CD14-positive monocyte (primary cell): ENCODE measurements around the gene OSBP2. TPM values are rescaled to one million over a fixed set of nuclear protein-coding genes. Genes with fewer than 3 reads are reported as not detected.

Source experiments
- DNase-seq, 3 donors: peaks; one replicate each; pipeline ENCODE4 v3.0.0-alpha.2; 2011 to 2022
- H2AFZ ChIP-seq: 2 replicates; pipeline ENCODE4 v1.6.0; 2012; ENCODE audit warnings: mild to moderate bottlenecking, low read depth, low read length, inconsistent platforms; ENCODE audit not compliant: insufficient read depth, poor library complexity, severe bottlenecking
- H3K27ac ChIP-seq, 2 donors: 1 replicate in 1 of 2; 2 replicates in 1 of 2; pipeline ENCODE4 v1.5.1; 2012 to 2013; ENCODE audit warnings: low read length in 2 of 2, control low read depth in 1 of 2, inconsistent platforms in 1 of 2, low read depth in 1 of 2, mild to moderate bottlenecking in 1 of 2
- H3K27me3 ChIP-seq, 2 donors: one replicate each; pipeline versions ENCODE4 v1.6.0 to v1.6.1; 2011 to 2013; ENCODE audit warnings: low read length in 2 of 2; ENCODE audit not compliant: control insufficient read depth in 2 of 2, insufficient read depth in 2 of 2
- H3K36me3 ChIP-seq, 2 donors: replicated peaks in 1 of 2; 1 replicate in 1 of 2; 2 replicates in 1 of 2; pipeline versions ENCODE4 v1.5.1 to v1.6.1; 2012 to 2013; ENCODE audit warnings: low read length in 2 of 2, control low read depth in 1 of 2, inconsistent platforms in 1 of 2, mild to moderate bottlenecking in 1 of 2; ENCODE audit not compliant: insufficient read depth in 2 of 2, control insufficient read depth in 1 of 2
- H3K4me1 ChIP-seq, 2 donors: 1 replicate in 1 of 2; 2 replicates in 1 of 2; pipeline versions ENCODE4 v1.5.1 to v1.6.1; 2012 to 2013; ENCODE audit warnings: low read length in 2 of 2, control low read depth in 1 of 2, inconsistent platforms in 1 of 2, mild to moderate bottlenecking in 1 of 2, moderate library complexity in 1 of 2; ENCODE audit not compliant: insufficient read depth in 2 of 2, control insufficient read depth in 1 of 2
- H3K4me2 ChIP-seq: replicated peaks from 2 replicates; pipeline ENCODE3; 2012; ENCODE audit warnings: low read length, moderate library complexity, mild to moderate bottlenecking; ENCODE audit not compliant: poor library complexity, severe bottlenecking; ENCODE audit errors: extremely low read depth
- H3K4me3 ChIP-seq, 3 experiments: fragments of 200-600 bp in 1 of 3; sonication (generic) in 1 of 3; replicated peaks in 1 of 3; 1 replicate in 2 of 3; 2 replicates in 1 of 3; pipeline ENCODE4 v1.5.1; 2011 to 2013; ENCODE audit warnings: low read length in 3 of 3, mild to moderate bottlenecking in 3 of 3, control low read depth in 2 of 3, low read depth in 2 of 3, inconsistent platforms in 1 of 3, moderate library complexity in 1 of 3
- H3K79me2 ChIP-seq: 2 replicates; pipeline ENCODE4 v1.6.0; 2012; ENCODE audit warnings: mild to moderate bottlenecking, control low read depth, inconsistent platforms, low read length, moderate library complexity; ENCODE audit not compliant: insufficient read depth
- H3K9ac ChIP-seq: 2 replicates; pipeline ENCODE4 v1.6.0; 2017; ENCODE audit warnings: low read length, mild to moderate bottlenecking; ENCODE audit not compliant: insufficient read depth, poor library complexity, severe bottlenecking
- H3K9me3 ChIP-seq, 2 donors: replicated peaks in 1 of 2; 1 replicate in 1 of 2; 2 replicates in 1 of 2; pipeline versions ENCODE4 v1.5.1 to v1.6.1; 2012 to 2013; ENCODE audit warnings: low read length in 2 of 2, control low read depth in 1 of 2; ENCODE audit not compliant: control insufficient read depth in 1 of 2, insufficient read depth in 1 of 2
- H4K20me1 ChIP-seq: 2 replicates; pipeline ENCODE4 v1.6.0; 2012; ENCODE audit warnings: mild to moderate bottlenecking, low read length, control low read depth, moderate library complexity; ENCODE audit not compliant: insufficient read depth
- H3K27ac Mint-ChIP-seq, 7 donors: one replicate each; pipeline ENCODE4 v1.8.0; 2020; ENCODE audit warnings: mild to moderate bottlenecking in 7 of 7, mixed read lengths in 7 of 7, moderate library complexity in 6 of 7, inconsistent platforms in 2 of 7
- H3K27me3 Mint-ChIP-seq, 3 donors: one replicate each; pipeline ENCODE4 v1.8.0; 2021 to 2022; ENCODE audit warnings: low read depth in 3 of 3, mild to moderate bottlenecking in 3 of 3, mixed read lengths in 3 of 3, moderate library complexity in 3 of 3, inconsistent platforms in 1 of 3
- H3K36me3 Mint-ChIP-seq, 2 donors: one replicate each; pipeline ENCODE4 v1.8.0; 2020; ENCODE audit warnings: mixed read lengths in 2 of 2, inconsistent platforms in 1 of 2, mild to moderate bottlenecking in 1 of 2
- H3K4me1 Mint-ChIP-seq: one replicate; pipeline ENCODE4 v1.8.0; 2020; ENCODE audit warnings: mild to moderate bottlenecking, mixed read lengths
- H3K4me3 Mint-ChIP-seq, 2 donors: one replicate each; pipeline ENCODE4 v1.8.0; 2020; ENCODE audit warnings: mild to moderate bottlenecking in 2 of 2, mixed read lengths in 2 of 2, moderate library complexity in 1 of 2
- H3K9me3 Mint-ChIP-seq, 7 donors: one replicate each; pipeline ENCODE4 v1.8.0; 2020 to 2022; ENCODE audit warnings: mixed read lengths in 7 of 7, mild to moderate bottlenecking in 6 of 7, moderate library complexity in 6 of 7, inconsistent platforms in 2 of 7
- CTCF ChIP-seq: fragments of 200-600 bp; IDR thresholded peaks from one replicate; pipeline ENCODE4 v1.8.0; 2022; ENCODE audit warnings: antibody characterized with exemption, mild to moderate bottlenecking
- WGBS: methylation state at CpG from one replicate; pipeline ENCODE4 v1.1.5; 2013; ENCODE audit warnings: missing lambda C conversion rate; ENCODE audit not compliant: insufficient coverage; 5-methylcytosine and 5-hydroxymethylcytosine counted together
- intact Hi-C, 2 donors: fragments of 100-400 bp; cut with micrococcal nuclease; formaldehyde crosslinking; loops; one replicate each; pipeline versions ENCODE4 v1.15.0 to v1.15.1; 2023
- polyA plus RNA-seq, 3 donors: library from polyadenylated mRNA; depleted of rRNA in 1 of 3; unstranded in 2 of 3; stranded (reverse) in 1 of 3; fragments of 300-500 nt in 2 of 3; fragments of >200 nt in 1 of 3; fragmentation: Illumina TruSeq in 2 of 3; gene quantifications; 1 replicate in 2 of 3; 2 replicates in 1 of 3; pipeline ENCODE4 v1.2.3, GENCODE V29; 2012 to 2021

OSBP2 gene
- polyA plus RNA-seq, 3 donors = 0.21 to 0.54 TPM; not detected in 1

GRCh38 chr22:30720263-30720837, 25.7 kb downstream of the OSBP2 start:
- no peaks in the 10 kb centered on the region for H4K20me1 ChIP-seq
- no peaks in the 10 kb centered on the region for H3K79me2 ChIP-seq
- H2AFZ ChIP-seq = no peak overlapping the region
- no peaks in the 10 kb centered on the region for H3K4me1 ChIP-seq
- no peak overlapping the region for H3K4me3 Mint-ChIP-seq
- H3K27me3 ChIP-seq = no peaks in the 10 kb centered on the region
- no peaks in the 10 kb centered on the region for H3K9me3 ChIP-seq
- DNase-seq = no peak
- H3K36me3 ChIP-seq = no peaks in the 10 kb centered on the region
- intact Hi-C loops = no loop called here
- no peaks in the 10 kb centered on the region for H3K36me3 Mint-ChIP-seq
- no peak for TF ChIP-seq CTCF
- peaks cover 2 to 11% (median 5%) of the 10 kb centered on the region in 3 donors for H3K27me3 Mint-ChIP-seq
- H3K9ac ChIP-seq = no peak overlapping the region
- H3K27ac Mint-ChIP-seq = no peak overlapping the region
- H3K4me3 ChIP-seq = no peak overlapping the region
- H3K4me2 ChIP-seq = no peak overlapping the region
- H3K4me1 Mint-ChIP-seq = no peaks in the 10 kb centered on the region
- H3K9me3 Mint-ChIP-seq = no peaks in the 10 kb centered on the region
- H3K27ac ChIP-seq = no peak overlapping the region
- 87% methylated on average over 4 of the region's 5 CpGs for WGBS

DNA sequence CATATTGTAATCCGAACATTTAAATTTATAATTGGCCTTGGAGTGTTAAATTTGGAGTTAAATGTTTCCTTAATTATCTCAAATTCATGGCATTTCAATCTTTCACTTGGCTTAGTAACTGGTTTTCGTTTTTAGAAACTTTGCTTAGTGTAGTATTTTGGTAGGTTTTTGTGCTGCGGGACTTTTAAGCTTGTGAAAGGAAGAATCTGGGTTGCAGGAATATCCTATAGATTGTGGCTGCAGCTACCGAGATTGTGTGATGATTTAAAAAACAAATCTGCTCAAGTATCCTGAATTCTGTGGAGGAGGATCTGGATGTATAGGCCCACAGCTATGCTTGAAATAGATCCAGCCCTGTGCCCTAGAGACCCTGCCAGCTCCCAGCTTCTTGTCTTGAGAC, 27.1 kb downstream of the OSBP2 start:
- peaks cover 2 to 6% (median 5%) of the 10 kb centered on the region in 3 donors for H3K27me3 Mint-ChIP-seq

More for the DNA sequence above, 27.1 kb downstream of the OSBP2 start:
- no peak for DNase-seq
- Histone ChIP-seq H3K9me3 (no peaks in the 10 kb centered on the region), H3K79me2 (no peaks in the 10 kb centered on the region), H3K4me3 (no peak overlapping the region), H4K20me1 (no peaks in the 10 kb centered on the region), H3K4me2 (no peak overlapping the region), H2AFZ (no peak overlapping the region), H3K27ac (no peak overlapping the region), H3K9ac (no peak overlapping the region), H3K36me3 (no peaks in the 10 kb centered on the region), H3K27me3 (no peaks in the 10 kb centered on the region), H3K4me1 (no peaks in the 10 kb centered on the region)
- no peak for TF ChIP-seq CTCF
- intact Hi-C loops = no loop called here
- Mint-ChIP-seq H3K36me3 (no peaks in the 10 kb centered on the region), H3K4me1 (no peaks in the 10 kb centered on the region), H3K27ac (no peak overlapping the region), H3K4me3 (no peak overlapping the region), H3K9me3 (no peaks in the 10 kb centered on the region)
- 100% methylated on average over 1 of the region's 4 CpGs for WGBS
